ENCODE measurements around the gene PLEKHG7.
A peak's percentile ranks its signal among the peaks of the same experiment; 100 is the strongest.

Gene PLEKHG7

DNA sequence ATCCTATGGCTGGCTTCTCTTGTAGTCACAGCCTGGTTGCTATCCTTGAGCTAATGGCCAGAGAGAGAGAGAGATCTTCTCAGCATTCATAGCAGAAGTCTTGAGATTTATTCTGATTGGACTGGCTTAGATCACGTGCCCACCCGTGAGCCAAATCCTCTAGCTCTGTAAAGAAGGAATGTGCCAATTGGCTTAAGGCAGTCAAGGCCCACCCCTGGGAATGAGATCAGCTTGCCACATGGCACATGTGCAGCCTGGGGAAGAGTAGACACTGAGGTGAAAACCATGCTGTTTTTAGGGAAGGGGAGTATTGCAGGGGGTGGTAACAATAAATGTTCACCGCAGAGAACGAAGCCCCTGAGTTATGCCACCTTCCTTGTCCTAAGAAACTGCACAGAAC, 36.3 kb downstream of the PLEKHG7 start:
- no peak overlapping the region for H3K4me2 ChIP-seq (ENCODE audit: insufficient read depth, low read length)
- TF ChIP-seq, protein P1, sequence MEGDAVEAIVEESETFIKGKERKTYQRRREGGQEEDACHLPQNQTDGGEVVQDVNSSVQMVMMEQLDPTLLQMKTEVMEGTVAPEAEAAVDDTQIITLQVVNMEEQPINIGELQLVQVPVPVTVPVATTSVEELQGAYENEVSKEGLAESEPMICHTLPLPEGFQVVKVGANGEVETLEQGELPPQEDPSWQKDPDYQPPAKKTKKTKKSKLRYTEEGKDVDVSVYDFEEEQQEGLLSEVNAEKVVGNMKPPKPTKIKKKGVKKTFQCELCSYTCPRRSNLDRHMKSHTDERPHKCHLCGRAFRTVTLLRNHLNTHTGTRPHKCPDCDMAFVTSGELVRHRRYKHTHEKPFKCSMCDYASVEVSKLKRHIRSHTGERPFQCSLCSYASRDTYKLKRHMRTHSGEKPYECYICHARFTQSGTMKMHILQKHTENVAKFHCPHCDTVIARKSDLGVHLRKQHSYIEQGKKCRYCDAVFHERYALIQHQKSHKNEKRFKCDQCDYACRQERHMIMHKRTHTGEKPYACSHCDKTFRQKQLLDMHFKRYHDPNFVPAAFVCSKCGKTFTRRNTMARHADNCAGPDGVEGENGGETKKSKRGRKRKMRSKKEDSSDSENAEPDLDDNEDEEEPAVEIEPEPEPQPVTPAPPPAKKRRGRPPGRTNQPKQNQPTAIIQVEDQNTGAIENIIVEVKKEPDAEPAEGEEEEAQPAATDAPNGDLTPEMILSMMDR (IDR thresholded peaks at IDR 0.05; ENCODE audit: borderline replicate concordance, extremely low read depth, low read length, poor library complexity, severe bottlenecking): no peak
- no peak for TF ChIP-seq EZH2 (IDR thresholded peaks at IDR 0.05; ENCODE audit: borderline replicate concordance, low read depth, low read length, severe bottlenecking)
- no peak overlapping the region for H3K9ac ChIP-seq (ENCODE audit: low read depth, low read length)
- no peaks in the 10 kb centered on the region for H3K79me2 ChIP-seq (ENCODE audit: insufficient read depth, low read length)
- DNase-seq (no peak), ATAC-seq (ENCODE audit: insufficient read depth, low read depth) (0 out of 3 replicates have a peak, but pooled peaks have one; percentile 22)
- peak overlapping the region; percentile 29; the same call in 1 of the 2 replicates for H2AFZ ChIP-seq (ENCODE audit: low read depth, low read length)
- H3K4me3 ChIP-seq (ENCODE audit: low read depth in 1 of 2, low read length in 2 of 2): no peak overlapping the region
- H3K4me1 ChIP-seq (ENCODE audit: insufficient read depth, low read length): no peaks in the 10 kb centered on the region
- H4K20me1 ChIP-seq (ENCODE audit: insufficient read depth, low read length): no peaks in the 10 kb centered on the region
- no peaks in the 10 kb centered on the region for H3K36me3 ChIP-seq (ENCODE audit: insufficient read depth, low read length)
- H3K9me3 ChIP-seq (ENCODE audit: insufficient read depth, low read length, severe bottlenecking): no peaks in the 10 kb centered on the region
- no peaks in the 10 kb centered on the region for H3K27me3 ChIP-seq (ENCODE audit: insufficient read depth, low read length, poor library complexity)
- no peak overlapping the region for H3K27ac ChIP-seq (ENCODE audit: low read length)

DNA sequence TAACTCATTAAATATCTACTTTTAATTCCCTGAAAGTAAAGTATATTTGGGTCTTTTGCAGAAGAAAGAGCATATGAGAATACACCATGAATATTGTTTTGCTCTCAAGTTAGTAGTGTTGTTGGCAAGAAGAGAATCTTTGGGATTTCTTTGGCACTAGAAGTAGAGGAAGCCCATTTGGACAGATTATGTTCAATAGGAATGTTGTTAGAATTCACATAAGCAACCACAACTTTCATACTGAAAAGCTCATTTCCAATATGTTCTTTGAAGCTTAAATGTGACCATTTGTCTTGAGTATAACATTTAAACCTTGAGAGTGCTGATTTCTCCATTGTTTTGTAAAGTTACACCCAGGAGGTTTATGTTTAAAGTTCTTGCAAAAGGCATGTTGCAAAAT, 37.6 kb downstream of the PLEKHG7 start:
- Histone ChIP-seq H3K36me3 (ENCODE audit: insufficient read depth, low read length) (no peaks in the 10 kb centered on the region), H3K9me3 (ENCODE audit: insufficient read depth, low read length, severe bottlenecking) (no peaks in the 10 kb centered on the region), H3K4me3 (ENCODE audit: low read depth in 1 of 2, low read length in 2 of 2) (no peak overlapping the region), H3K4me1 (ENCODE audit: insufficient read depth, low read length) (no peaks in the 10 kb centered on the region), H3K4me2 (ENCODE audit: insufficient read depth, low read length) (no peak overlapping the region), H3K27me3 (ENCODE audit: insufficient read depth, low read length, poor library complexity) (no peaks in the 10 kb centered on the region), H3K27ac (ENCODE audit: low read length) (no peak overlapping the region), H4K20me1 (ENCODE audit: insufficient read depth, low read length) (no peaks in the 10 kb centered on the region), H3K9ac (ENCODE audit: low read depth, low read length) (no peak overlapping the region), H2AFZ (ENCODE audit: low read depth, low read length) (no peak overlapping the region), H3K79me2 (ENCODE audit: insufficient read depth, low read length) (no peaks in the 10 kb centered on the region)
- TF ChIP-seq, protein P1 (IDR thresholded peaks at IDR 0.05; ENCODE audit: borderline replicate concordance, extremely low read depth, low read length, poor library complexity, severe bottlenecking): no peak
- no peak for TF ChIP-seq EZH2 (IDR thresholded peaks at IDR 0.05; ENCODE audit: borderline replicate concordance, low read depth, low read length, severe bottlenecking)
- DNase-seq (no peak), ATAC-seq (ENCODE audit: insufficient read depth, low read depth) (no peak)

DNA sequence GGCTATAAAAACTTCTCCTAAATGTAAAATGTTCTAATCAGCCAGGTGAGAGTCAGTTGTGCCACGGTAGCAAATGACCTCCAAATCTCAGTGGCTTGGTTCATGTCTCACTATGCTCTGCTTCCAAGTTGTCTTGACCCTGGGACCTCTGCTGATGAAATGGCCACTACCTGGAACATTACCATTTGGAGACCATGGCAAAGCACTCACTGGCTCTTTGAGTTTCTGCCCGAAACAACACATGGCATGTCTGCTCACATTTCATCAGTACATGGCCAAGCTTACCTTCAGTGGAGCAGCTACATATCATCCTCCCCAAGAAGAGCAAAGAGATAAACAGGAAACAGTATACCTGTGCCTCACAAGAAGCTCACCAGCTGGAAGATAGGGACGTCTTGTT, 40.2 kb downstream of the PLEKHG7 start:
- no peak overlapping the region for H3K4me3 ChIP-seq (ENCODE audit: low read depth in 1 of 2, low read length in 2 of 2)

More for the DNA sequence above, 40.2 kb downstream of the PLEKHG7 start:
- H3K9me3 ChIP-seq (ENCODE audit: insufficient read depth, low read length, severe bottlenecking): no peaks in the 10 kb centered on the region
- no peaks in the 10 kb centered on the region for H3K4me1 ChIP-seq (ENCODE audit: insufficient read depth, low read length)
- ATAC-seq (ENCODE audit: insufficient read depth, low read depth) (no peak), DNase-seq (no peak)
- H3K79me2 ChIP-seq (ENCODE audit: insufficient read depth, low read length): no peaks in the 10 kb centered on the region
- H2AFZ ChIP-seq (ENCODE audit: low read depth, low read length): no peak overlapping the region
- H3K27me3 ChIP-seq (ENCODE audit: insufficient read depth, low read length, poor library complexity): no peaks in the 10 kb centered on the region
- H3K9ac ChIP-seq (ENCODE audit: low read depth, low read length): no peak overlapping the region
- no peaks in the 10 kb centered on the region for H3K36me3 ChIP-seq (ENCODE audit: insufficient read depth, low read length)
- no peaks in the 10 kb centered on the region for H4K20me1 ChIP-seq (ENCODE audit: insufficient read depth, low read length)
- H3K27ac ChIP-seq (ENCODE audit: low read length): no peak overlapping the region
- no peak for TF ChIP-seq EZH2 (IDR thresholded peaks at IDR 0.05; ENCODE audit: borderline replicate concordance, low read depth, low read length, severe bottlenecking)
- TF ChIP-seq, protein P1 (IDR thresholded peaks at IDR 0.05; ENCODE audit: borderline replicate concordance, extremely low read depth, low read length, poor library complexity, severe bottlenecking): no peak
- H3K4me2 ChIP-seq (ENCODE audit: insufficient read depth, low read length): no peak overlapping the region
